ENCODE results near the gene NTSR1. TPM values are rescaled to one million over a fixed set of nuclear protein-coding genes. Genes with fewer than 3 reads are reported as not detected.
A peak's percentile ranks its signal among the peaks of the same experiment; 100 is the strongest.

The NTSR1 gene
- total RNA-seq, 2 experiments from 2014 or later: 0.55 to 0.56 TPM

DNA sequence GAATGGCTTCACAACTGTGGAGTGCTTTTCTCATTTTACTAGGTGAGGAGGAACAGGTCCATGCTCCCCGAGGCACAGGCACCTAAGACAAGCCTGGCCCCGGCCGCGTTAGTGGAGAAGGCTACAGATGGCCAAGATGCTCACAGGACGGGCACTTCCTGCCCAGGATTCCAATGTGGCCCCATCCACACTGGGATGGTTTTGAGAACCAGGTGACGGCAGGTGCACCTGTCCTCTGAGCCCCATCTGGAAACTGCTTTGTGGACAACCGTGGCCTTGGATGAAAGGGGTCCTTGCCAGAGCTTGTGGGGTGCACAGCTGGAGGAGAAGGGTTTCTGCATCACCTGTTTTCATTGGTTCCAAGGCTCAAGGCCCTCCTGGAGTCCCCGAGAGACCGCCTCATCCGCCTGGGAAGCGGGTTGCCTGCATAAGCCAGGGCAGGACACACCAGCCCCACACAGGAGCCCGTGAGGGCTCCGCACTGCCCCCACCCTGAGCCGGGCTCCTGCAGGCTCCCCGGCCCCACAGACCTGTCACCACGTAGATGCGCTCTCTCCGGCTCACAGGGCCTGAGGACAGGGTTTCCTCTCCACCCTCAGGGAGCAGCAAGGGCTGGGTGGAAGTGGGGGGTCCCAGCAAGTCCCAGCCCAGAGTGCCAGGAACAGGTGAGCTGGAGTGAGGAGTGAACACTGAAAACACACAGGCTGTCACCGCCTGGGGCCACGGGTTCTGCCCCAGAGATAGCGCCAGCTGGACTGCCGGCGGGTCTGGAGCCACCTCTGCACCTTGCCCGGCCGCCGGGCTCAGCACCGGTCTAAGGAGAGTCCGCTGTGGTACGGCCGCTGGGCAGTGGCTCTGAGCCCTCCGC, 18.3 kb downstream of the NTSR1 start:
- H3K36me3 ChIP-seq (ENCODE audit: insufficient read depth, low read length): no peaks in the 10 kb centered on the region
- Mint-ChIP-seq H3K4me1 (ENCODE audit: low read depth) (peaks cover 19% of the 10 kb centered on the region), H3K9me3 (peaks cover 4% of the 10 kb centered on the region), H3K27me3 (no peaks in the 10 kb centered on the region), H3K4me3 (no peak overlapping the region), H3K36me3 (ENCODE audit: low read depth) (no peaks in the 10 kb centered on the region), H3K27ac (no peak overlapping the region)
- intact Hi-C loops (cut with DNase I, micrococcal nuclease): loop anchor here in 1 of 2 experiments (5.0 kb wide), 1 partner anchor 65 kb away; no protein-coding TSS in a partner anchor
- ChIA-PET CTCF (no interaction called here), POLR2A (interaction anchor here (3.2 kb wide), 1 partner anchor 13 kb away, joined by 17 read pairs; no protein-coding TSS in a partner anchor)
- no peak overlapping the region for H3K27ac ChIP-seq (ENCODE audit: low read depth in 1 of 2, low read length in 2 of 2)
- no peak for DNase-seq
- peaks cover 27% of the 10 kb centered on the region for H3K4me1 ChIP-seq (ENCODE audit: insufficient read depth, low read length)
- no peak for ATAC-seq (ENCODE audit: poor library complexity)
- H3K4me3 ChIP-seq (ENCODE audit: low read length): no peak overlapping the region
- no peak for TF ChIP-seq CTCF (IDR thresholded peaks at IDR 0.05)
- no peaks in the 10 kb centered on the region for H3K27me3 ChIP-seq (ENCODE audit: control insufficient read depth in 1 of 2, insufficient read depth in 2 of 2, low read length in 2 of 2)
- H3K9me3 ChIP-seq (ENCODE audit: control insufficient read depth in 1 of 2, insufficient read depth in 1 of 2, low read length in 2 of 2): peaks cover 0 to 4% of the 10 kb centered on the region in 2 experiments

GRCh38 chr20:62727584-62728027, 19.0 kb downstream of the NTSR1 start:
- no peak for DNase-seq
- no peak overlapping the region for H3K27ac ChIP-seq (ENCODE audit: low read depth in 1 of 2, low read length in 2 of 2)
- Mint-ChIP-seq H3K4me1 (ENCODE audit: low read depth) (peaks cover 19% of the 10 kb centered on the region), H3K27ac (no peak overlapping the region), H3K36me3 (ENCODE audit: low read depth) (no peaks in the 10 kb centered on the region), H3K27me3 (no peaks in the 10 kb centered on the region), H3K9me3 (no peaks in the 10 kb centered on the region), H3K4me3 (no peak overlapping the region)
- H3K9me3 ChIP-seq (ENCODE audit: control insufficient read depth in 1 of 2, insufficient read depth in 1 of 2, low read length in 2 of 2): no peaks in the 10 kb centered on the region
- no peak for ATAC-seq (ENCODE audit: poor library complexity)
- H3K36me3 ChIP-seq (ENCODE audit: insufficient read depth, low read length): no peaks in the 10 kb centered on the region
- POLR2A ChIA-PET: interaction anchor here (1.0 to 3.2 kb wide), 3 partner anchors 12 to 66 kb away, joined by 3 to 17 read pairs (median 4); no protein-coding TSS in a partner anchor
- intact Hi-C loops (cut with DNase I, micrococcal nuclease): loop anchor here in 1 of 2 experiments (5.0 kb wide), 1 partner anchor 65 kb away; no protein-coding TSS in a partner anchor
- H3K4me1 ChIP-seq (ENCODE audit: insufficient read depth, low read length): peaks cover 27% of the 10 kb centered on the region
- TF ChIP-seq CTCF (IDR thresholded peaks at IDR 0.05): no peak
- no peaks in the 10 kb centered on the region for H3K27me3 ChIP-seq (ENCODE audit: control insufficient read depth in 1 of 2, insufficient read depth in 2 of 2, low read length in 2 of 2)
- H3K4me3 ChIP-seq (ENCODE audit: low read length): no peak overlapping the region
- CTCF ChIA-PET: no interaction called here

DNA sequence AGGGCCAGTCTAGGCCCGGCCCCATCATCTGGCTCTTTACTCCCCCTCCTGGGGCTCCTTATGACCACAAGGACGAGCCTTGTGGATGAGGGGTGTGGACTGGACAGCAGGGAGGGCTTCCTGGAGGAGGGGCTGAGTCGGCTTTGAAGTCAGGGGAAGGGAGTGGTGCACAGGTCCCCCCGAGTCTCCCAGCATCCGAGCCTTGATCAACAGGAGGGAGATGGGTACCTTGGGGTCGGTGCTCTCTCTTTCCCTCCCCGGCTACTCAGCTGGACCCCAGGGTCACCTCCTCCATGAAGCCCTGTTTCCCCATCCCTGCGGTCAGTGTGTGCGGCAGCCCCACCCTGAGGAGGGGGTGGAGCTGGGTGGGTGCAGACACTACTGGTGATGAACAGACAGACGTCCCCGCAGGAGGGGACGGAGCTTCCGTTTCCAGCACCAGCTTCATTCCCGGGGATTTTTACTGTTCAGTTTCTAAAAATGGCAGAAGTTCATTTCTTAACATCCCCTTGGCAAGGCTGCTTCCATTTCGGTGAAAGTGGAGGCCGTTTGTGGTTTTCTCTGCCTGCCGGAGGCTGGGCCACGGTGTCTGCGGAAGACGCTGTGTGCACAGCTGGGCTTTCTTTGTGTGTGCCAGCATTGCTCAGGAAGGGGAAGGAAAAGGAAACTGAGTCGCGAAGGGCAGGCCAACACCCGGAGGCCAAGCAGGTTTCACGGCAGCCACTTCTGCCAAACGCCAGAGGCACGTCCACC, 19.6 kb downstream of the NTSR1 start:
- TF ChIP-seq CTCF (IDR thresholded peaks at IDR 0.05): no peak
- POLR2A ChIA-PET: interaction anchor here (1.0 to 3.2 kb wide), 4 partner anchors 12 to 66 kb away, joined by 3 to 17 read pairs (median 4); no protein-coding TSS in a partner anchor
- no peaks in the 10 kb centered on the region for H3K9me3 Mint-ChIP-seq
- peak overlapping the region; percentile 20 for H3K4me3 ChIP-seq (ENCODE audit: low read length)
- H3K9me3 ChIP-seq (ENCODE audit: control insufficient read depth in 1 of 2, insufficient read depth in 1 of 2, low read length in 2 of 2): no peaks in the 10 kb centered on the region
- H3K4me3 Mint-ChIP-seq: peak overlapping the region; percentile 82
- CTCF ChIA-PET: interaction anchor here (1.4 kb wide), 1 partner anchor 12 kb away, joined by 5 read pairs; no protein-coding TSS in a partner anchor
- no peaks in the 10 kb centered on the region for H3K27me3 ChIP-seq (ENCODE audit: control insufficient read depth in 1 of 2, insufficient read depth in 2 of 2, low read length in 2 of 2)
- peaks cover 27% of the 10 kb centered on the region for H3K4me1 ChIP-seq (ENCODE audit: insufficient read depth, low read length)
- no peaks in the 10 kb centered on the region for H3K36me3 Mint-ChIP-seq (ENCODE audit: low read depth)
- no peak overlapping the region for H3K27ac ChIP-seq (ENCODE audit: low read depth in 1 of 2, low read length in 2 of 2)
- DNase-seq (peak in 4 of 14 experiments; percentile 31 to 51 (median 42)), ATAC-seq (ENCODE audit: poor library complexity) (peak; percentile 58)
- peaks cover 25% of the 10 kb centered on the region for H3K4me1 Mint-ChIP-seq (ENCODE audit: low read depth)
- intact Hi-C loops (cut with DNase I, micrococcal nuclease): loop anchor here in 1 of 2 experiments (5.0 kb wide), 1 partner anchor 64 kb away; no protein-coding TSS in a partner anchor
- H3K27me3 Mint-ChIP-seq: no peaks in the 10 kb centered on the region
- H3K36me3 ChIP-seq (ENCODE audit: insufficient read depth, low read length): no peaks in the 10 kb centered on the region
- H3K27ac Mint-ChIP-seq: peak overlapping the region; percentile 84

Data from CD4-positive, alpha-beta T cell (primary cell).